ENCODE results near the gene FEN1. TPM values are rescaled to one million over a fixed set of nuclear protein-coding genes. Genes with fewer than 3 reads are reported as not detected.

Gene FEN1
- total and polyA plus RNA-seq, 4 donors, result 4.5 to 46.5 (median 9.5) TPM

DNA sequence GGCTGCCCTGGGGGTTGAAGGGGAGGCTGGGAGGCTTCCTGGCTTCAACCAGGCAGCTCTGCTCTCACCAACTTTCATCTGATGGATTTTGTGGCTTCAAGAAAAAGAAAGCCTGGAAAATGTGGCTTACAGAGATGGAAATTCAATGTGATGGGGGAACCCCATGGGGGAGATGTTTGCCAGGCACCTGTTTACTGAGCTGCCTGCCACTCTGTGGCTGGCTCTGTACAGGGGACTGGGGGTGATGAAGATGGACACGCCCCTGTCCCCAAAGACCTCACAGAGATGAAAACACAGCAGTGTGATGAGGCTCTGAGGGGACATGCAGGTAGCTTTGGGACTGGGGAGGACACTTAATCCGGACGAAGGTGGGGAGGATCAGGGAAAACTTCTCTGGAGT, 10.4 kb upstream of the FEN1 start:
- TF ChIP-seq HNF4G (IDR thresholded peaks at IDR 0.05), result no peak
- no peak for TF ChIP-seq EGR1 (IDR thresholded peaks at IDR 0.05; ENCODE audit: low read depth in 2 of 2)
- TF ChIP-seq NR2F2 (IDR thresholded peaks at IDR 0.05), result no peak
- no peak for TF ChIP-seq TAF1 (conservative IDR thresholded peaks at IDR 0.05)
- no peak for TF ChIP-seq YY1 (IDR thresholded peaks at IDR 0.05)
- TF ChIP-seq, protein P1, sequence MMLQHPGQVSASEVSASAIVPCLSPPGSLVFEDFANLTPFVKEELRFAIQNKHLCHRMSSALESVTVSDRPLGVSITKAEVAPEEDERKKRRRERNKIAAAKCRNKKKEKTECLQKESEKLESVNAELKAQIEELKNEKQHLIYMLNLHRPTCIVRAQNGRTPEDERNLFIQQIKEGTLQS (IDR thresholded peaks at IDR 0.05), result no peak
- no peak for TF ChIP-seq RAD21 (IDR thresholded peaks at IDR 0.05)
- TF ChIP-seq SP1 (IDR thresholded peaks at IDR 0.05), result no peak
- no peak for TF ChIP-seq RXRA (IDR thresholded peaks at IDR 0.05)
- TF ChIP-seq GABPA (IDR thresholded peaks at IDR 0.05 in 1 of 2, conservative IDR thresholded peaks at IDR 0.05 in 1 of 2), result no peak
- no peak for TF ChIP-seq HNF4A (conservative IDR thresholded peaks at IDR 0.05)
- TF ChIP-seq, protein P2, sequence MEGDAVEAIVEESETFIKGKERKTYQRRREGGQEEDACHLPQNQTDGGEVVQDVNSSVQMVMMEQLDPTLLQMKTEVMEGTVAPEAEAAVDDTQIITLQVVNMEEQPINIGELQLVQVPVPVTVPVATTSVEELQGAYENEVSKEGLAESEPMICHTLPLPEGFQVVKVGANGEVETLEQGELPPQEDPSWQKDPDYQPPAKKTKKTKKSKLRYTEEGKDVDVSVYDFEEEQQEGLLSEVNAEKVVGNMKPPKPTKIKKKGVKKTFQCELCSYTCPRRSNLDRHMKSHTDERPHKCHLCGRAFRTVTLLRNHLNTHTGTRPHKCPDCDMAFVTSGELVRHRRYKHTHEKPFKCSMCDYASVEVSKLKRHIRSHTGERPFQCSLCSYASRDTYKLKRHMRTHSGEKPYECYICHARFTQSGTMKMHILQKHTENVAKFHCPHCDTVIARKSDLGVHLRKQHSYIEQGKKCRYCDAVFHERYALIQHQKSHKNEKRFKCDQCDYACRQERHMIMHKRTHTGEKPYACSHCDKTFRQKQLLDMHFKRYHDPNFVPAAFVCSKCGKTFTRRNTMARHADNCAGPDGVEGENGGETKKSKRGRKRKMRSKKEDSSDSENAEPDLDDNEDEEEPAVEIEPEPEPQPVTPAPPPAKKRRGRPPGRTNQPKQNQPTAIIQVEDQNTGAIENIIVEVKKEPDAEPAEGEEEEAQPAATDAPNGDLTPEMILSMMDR (IDR thresholded peaks at IDR 0.05; ENCODE audit: low read depth, low read length, missing input control), result no peak
- TF ChIP-seq, protein P3, sequence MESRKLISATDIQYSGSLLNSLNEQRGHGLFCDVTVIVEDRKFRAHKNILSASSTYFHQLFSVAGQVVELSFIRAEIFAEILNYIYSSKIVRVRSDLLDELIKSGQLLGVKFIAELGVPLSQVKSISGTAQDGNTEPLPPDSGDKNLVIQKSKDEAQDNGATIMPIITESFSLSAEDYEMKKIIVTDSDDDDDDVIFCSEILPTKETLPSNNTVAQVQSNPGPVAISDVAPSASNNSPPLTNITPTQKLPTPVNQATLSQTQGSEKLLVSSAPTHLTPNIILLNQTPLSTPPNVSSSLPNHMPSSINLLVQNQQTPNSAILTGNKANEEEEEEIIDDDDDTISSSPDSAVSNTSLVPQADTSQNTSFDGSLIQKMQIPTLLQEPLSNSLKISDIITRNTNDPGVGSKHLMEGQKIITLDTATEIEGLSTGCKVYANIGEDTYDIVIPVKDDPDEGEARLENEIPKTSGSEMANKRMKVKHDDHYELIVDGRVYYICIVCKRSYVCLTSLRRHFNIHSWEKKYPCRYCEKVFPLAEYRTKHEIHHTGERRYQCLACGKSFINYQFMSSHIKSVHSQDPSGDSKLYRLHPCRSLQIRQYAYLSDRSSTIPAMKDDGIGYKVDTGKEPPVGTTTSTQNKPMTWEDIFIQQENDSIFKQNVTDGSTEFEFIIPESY (IDR thresholded peaks at IDR 0.05), result no peak
- no peak for TF ChIP-seq JUND (IDR thresholded peaks at IDR 0.05)
- TF ChIP-seq, protein P4, sequence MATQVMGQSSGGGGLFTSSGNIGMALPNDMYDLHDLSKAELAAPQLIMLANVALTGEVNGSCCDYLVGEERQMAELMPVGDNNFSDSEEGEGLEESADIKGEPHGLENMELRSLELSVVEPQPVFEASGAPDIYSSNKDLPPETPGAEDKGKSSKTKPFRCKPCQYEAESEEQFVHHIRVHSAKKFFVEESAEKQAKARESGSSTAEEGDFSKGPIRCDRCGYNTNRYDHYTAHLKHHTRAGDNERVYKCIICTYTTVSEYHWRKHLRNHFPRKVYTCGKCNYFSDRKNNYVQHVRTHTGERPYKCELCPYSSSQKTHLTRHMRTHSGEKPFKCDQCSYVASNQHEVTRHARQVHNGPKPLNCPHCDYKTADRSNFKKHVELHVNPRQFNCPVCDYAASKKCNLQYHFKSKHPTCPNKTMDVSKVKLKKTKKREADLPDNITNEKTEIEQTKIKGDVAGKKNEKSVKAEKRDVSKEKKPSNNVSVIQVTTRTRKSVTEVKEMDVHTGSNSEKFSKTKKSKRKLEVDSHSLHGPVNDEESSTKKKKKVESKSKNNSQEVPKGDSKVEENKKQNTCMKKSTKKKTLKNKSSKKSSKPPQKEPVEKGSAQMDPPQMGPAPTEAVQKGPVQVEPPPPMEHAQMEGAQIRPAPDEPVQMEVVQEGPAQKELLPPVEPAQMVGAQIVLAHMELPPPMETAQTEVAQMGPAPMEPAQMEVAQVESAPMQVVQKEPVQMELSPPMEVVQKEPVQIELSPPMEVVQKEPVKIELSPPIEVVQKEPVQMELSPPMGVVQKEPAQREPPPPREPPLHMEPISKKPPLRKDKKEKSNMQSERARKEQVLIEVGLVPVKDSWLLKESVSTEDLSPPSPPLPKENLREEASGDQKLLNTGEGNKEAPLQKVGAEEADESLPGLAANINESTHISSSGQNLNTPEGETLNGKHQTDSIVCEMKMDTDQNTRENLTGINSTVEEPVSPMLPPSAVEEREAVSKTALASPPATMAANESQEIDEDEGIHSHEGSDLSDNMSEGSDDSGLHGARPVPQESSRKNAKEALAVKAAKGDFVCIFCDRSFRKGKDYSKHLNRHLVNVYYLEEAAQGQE (IDR thresholded peaks at IDR 0.05), result no peak
- TF ChIP-seq FOXA2 (IDR thresholded peaks at IDR 0.05), result no peak
- Histone ChIP-seq H3K27me3 (ENCODE audit: control insufficient read depth in 4 of 4, insufficient read depth in 4 of 4, low read length in 3 of 4) (no peaks in the 10 kb centered on the region), H3K36me3 (ENCODE audit: control insufficient read depth in 4 of 4, insufficient read depth in 3 of 4, low read depth in 1 of 4, low read length in 3 of 4) (peaks cover 6 to 79% (median 16%) of the 10 kb centered on the region in 4 donors), H3K27ac (ENCODE audit: low read depth in 1 of 2, low read length in 2 of 2) (no peak overlapping the region), H3K9ac (ENCODE audit: low read depth in 1 of 2, low read length in 2 of 2) (no peak overlapping the region), H3K4me1 (ENCODE audit: control insufficient read depth in 4 of 4, insufficient read depth in 4 of 4, low read length in 3 of 4) (no peaks in the 10 kb centered on the region), H3K9me3 (ENCODE audit: control insufficient read depth in 4 of 4, low read length in 3 of 4) (no peaks in the 10 kb centered on the region), H3K4me3 (ENCODE audit: low read depth in 1 of 3, low read length in 3 of 3) (no peak overlapping the region)
- WGBS, result 93% methylated on average over 3 of the region's 3 CpGs
- no peak for DNase-seq (ENCODE audit: low spot score)

DNA sequence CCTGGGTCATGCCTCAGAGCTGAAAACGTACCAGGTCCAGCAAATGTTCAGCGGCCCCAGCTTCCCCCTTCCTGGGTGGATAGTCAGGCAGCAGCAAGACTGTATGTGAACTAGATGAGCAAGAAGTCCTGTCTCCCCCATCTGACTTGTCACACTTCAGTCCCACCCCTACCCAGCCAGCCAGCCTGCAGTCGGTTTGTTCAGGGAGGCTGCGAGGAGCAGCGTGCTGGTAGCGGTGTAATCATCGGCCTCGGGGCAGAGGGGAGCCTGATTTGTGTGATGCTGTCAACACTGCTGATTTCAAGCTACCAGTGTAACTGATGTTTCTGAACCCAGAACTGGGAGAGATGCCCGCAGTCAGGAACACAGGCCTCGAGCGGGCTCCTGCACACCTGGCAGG, 9.9 kb upstream of the FEN1 start:
- WGBS, result 88% methylated on average over 11 of the region's 11 CpGs
- H3K27ac ChIP-seq (ENCODE audit: low read depth in 1 of 2, low read length in 2 of 2), result no peak overlapping the region
- TF ChIP-seq SP1 (IDR thresholded peaks at IDR 0.05) (no peak), YY1 (IDR thresholded peaks at IDR 0.05) (no peak), GABPA (IDR thresholded peaks at IDR 0.05 in 1 of 2, conservative IDR thresholded peaks at IDR 0.05 in 1 of 2) (no peak), HNF4A (conservative IDR thresholded peaks at IDR 0.05) (no peak), FOXA1 (IDR thresholded peaks at IDR 0.05) (no peak), FOXA2 (IDR thresholded peaks at IDR 0.05) (no peak)
- TF ChIP-seq, protein P3 (IDR thresholded peaks at IDR 0.05), result no peak
- H3K4me1 ChIP-seq (ENCODE audit: control insufficient read depth in 4 of 4, insufficient read depth in 4 of 4, low read length in 3 of 4), result no peaks in the 10 kb centered on the region
- no peaks in the 10 kb centered on the region for H3K27me3 ChIP-seq (ENCODE audit: control insufficient read depth in 4 of 4, insufficient read depth in 4 of 4, low read length in 3 of 4)
- no peak overlapping the region for H3K4me3 ChIP-seq (ENCODE audit: low read depth in 1 of 3, low read length in 3 of 3)
- H3K9ac ChIP-seq (ENCODE audit: low read depth in 1 of 2, low read length in 2 of 2), result no peak overlapping the region
- peaks cover 6 to 83% (median 18%) of the 10 kb centered on the region in 4 donors for H3K36me3 ChIP-seq (ENCODE audit: control insufficient read depth in 4 of 4, insufficient read depth in 3 of 4, low read depth in 1 of 4, low read length in 3 of 4)
- DNase-seq (ENCODE audit: low spot score), result no peak
- H3K9me3 ChIP-seq (ENCODE audit: control insufficient read depth in 4 of 4, low read length in 3 of 4), result no peaks in the 10 kb centered on the region

All from liver (tissue), 9 donors.